ENCODE data around the gene EHD2. TPM values are rescaled to one million over a fixed set of nuclear protein-coding genes. Genes with fewer than 3 reads are reported as not detected.

Gene EHD2
- total and polyA plus RNA-seq, 2 of the 4 experiments (the other 2 are of a cell fraction), result 35.3 to 181 TPM

- TF ChIP-seq RAD21 (IDR thresholded peaks at IDR 0.05; ENCODE audit: low read length) (no peak), CHD1 (IDR thresholded peaks at IDR 0.05; ENCODE audit: low read depth, low read length) (peak; percentile 93; the same call in 1 of the 2 replicates), BHLHE40 (IDR thresholded peaks at IDR 0.05; ENCODE audit: low read depth, low read length) (peak; percentile 96)
These were observed 65.1 kb downstream of the EHD2 start, which contains the start of gene SELENOW (continued) for GRCh38 chr19:47778049-47778953.

- Histone ChIP-seq H3K14ac (replicated peaks; ENCODE audit: low read depth, low read length) (peak overlapping the region; percentile 94), H3K4me2 (ENCODE audit: low read depth, low read length) (peak overlapping the region; percentile 100), H2AK9ac (replicated peaks; ENCODE audit: low read depth, low read length, poor library complexity) (peak overlapping the region; percentile 83), H2AFZ (replicated peaks; ENCODE audit: low read length, poor library complexity) (peak overlapping the region; percentile 100), H2BK15ac (ENCODE audit: low read depth, low read length) (no peak overlapping the region), H3K36me3 (ENCODE audit: control insufficient read depth, insufficient read depth, low read length) (peaks cover 26% of the 10 kb centered on the region), H3K27ac (ENCODE audit: insufficient read depth, low read length) (peak overlapping the region; percentile 99), H4K8ac (ENCODE audit: low read depth in 2 of 2, low read length in 2 of 2) (peak overlapping the region; percentile 68 to 79; a peak in 3 of 4 replicates), H3K4ac (ENCODE audit: low read depth, low read length) (peak overlapping the region; percentile 47), H3K9ac (ENCODE audit: low read depth, low read length) (peak overlapping the region; percentile 97), H3K4me1 (ENCODE audit: control insufficient read depth, insufficient read depth, low read length) (peaks cover 2% of the 10 kb centered on the region; the same call in 1 of the 2 replicates), H4K91ac (ENCODE audit: insufficient read depth, low read depth, low read length) (peak overlapping the region; percentile 38), H2BK20ac (ENCODE audit: low read depth, low read length) (no peak overlapping the region), H3K79me1 (ENCODE audit: low read depth in 1 of 2, low read length in 2 of 2) (peaks cover 26 to 42% of the 10 kb centered on the region in 2 experiments), H3K9me1 (ENCODE audit: insufficient read depth, low read length) (peaks cover 14% of the 10 kb centered on the region), H3K27me3 (ENCODE audit: control insufficient read depth, insufficient read depth, low read length) (no peaks in the 10 kb centered on the region), H3K9me3 (ENCODE audit: control insufficient read depth, insufficient read depth, low read length) (no peaks in the 10 kb centered on the region), H2BK5ac (ENCODE audit: low read depth, low read length, poor library complexity, severe bottlenecking) (peak overlapping the region; percentile 4), H4K20me1 (ENCODE audit: insufficient read depth, low read length) (peaks cover 30% of the 10 kb centered on the region; the same call in 1 of the 2 replicates), H3K23ac (ENCODE audit: low read depth, low read length) (peak overlapping the region; percentile 41), H3K56ac (ENCODE audit: extremely low read depth, insufficient read depth, low read length) (peak overlapping the region; percentile 70; the same call in 1 of the 2 replicates), H4K5ac (ENCODE audit: low read depth, low read length) (peak overlapping the region; percentile 36), H3K4me3 (ENCODE audit: insufficient read depth, low read depth, low read length) (peak overlapping the region; percentile 90), H2BK120ac (ENCODE audit: low read depth, low read length) (no peak overlapping the region), H3K18ac (ENCODE audit: low read depth, low read length) (peak overlapping the region; percentile 21), H2AK5ac (ENCODE audit: low read depth, low read length) (peak overlapping the region; percentile 74)
- no peak for TF ChIP-seq POLR2A (IDR thresholded peaks at IDR 0.05; ENCODE audit: low read depth, low read length)
- no peak for TF ChIP-seq RFX5 (IDR thresholded peaks at IDR 0.05; ENCODE audit: low read depth, low read length)
- TF ChIP-seq CHD1 (IDR thresholded peaks at IDR 0.05; ENCODE audit: low read depth, low read length), result no peak
- no peak for TF ChIP-seq FOS (IDR thresholded peaks at IDR 0.05; ENCODE audit: low read depth, low read length)
- no peak for TF ChIP-seq USF2 (IDR thresholded peaks at IDR 0.05; ENCODE audit: low read depth, low read length)
- TF ChIP-seq MXI1 (IDR thresholded peaks at IDR 0.05; ENCODE audit: borderline replicate concordance, low read depth, low read length), result no peak
- no peak for TF ChIP-seq RAD21 (IDR thresholded peaks at IDR 0.05; ENCODE audit: low read length)
- TF ChIP-seq RCOR1 (IDR thresholded peaks at IDR 0.05; ENCODE audit: insufficient replicate concordance, low read length), result no peak
- TF ChIP-seq ELK1 (IDR thresholded peaks at IDR 0.05; ENCODE audit: borderline replicate concordance, low read depth, low read length), result no peak
- intact Hi-C loops (cut with micrococcal nuclease), result no loop called here
- dilution Hi-C loops (cut with HindIII; ENCODE audit: low sequenced_read_pairs, unreplicated experiment), result no loop called here
- in situ Hi-C loops (cut with MboI; ENCODE audit: low sequenced_read_pairs), result no loop called here
- BruUV-seq (replicated peaks), result no TSS peak
- DNase-seq (no peak), ATAC-seq (ENCODE audit: low read depth) (peak; percentile 25)
- ChIA-PET CTCF (no interaction called here), POLR2A (ENCODE audit: unreplicated experiment) (no interaction called here)
- WGBS, 2 experiments (ENCODE audit: extremely low coverage in 2 of 2, insufficient read length in 1 of 2), result 0% methylated on average over 1 of the region's 20 CpGs; no CpG with 5 or more reads in 1 of the 2 experiments
These were observed 65.7 kb downstream of the EHD2 start for GRCh38 chr19:47778954-47779351.

Measured in IMR-90 (cell line).